ENCODE measurements around the gene STOML1. TPM values are rescaled to one million over a fixed set of nuclear protein-coding genes. Genes with fewer than 3 reads are reported as not detected.

Gene STOML1
- 20.4 and 21.9 TPM in 2 replicates for total RNA-seq

GRCh38 chr15:73991726-73992593 is at the start of gene STOML1:
TSS of gene STOML1 (minus strand) at chr15:73992295. CDS start at chr15:73992223, 72 bp downstream.

GRCh38 chr15:73994413-73994883 is 2.4 kb upstream of the STOML1 start, which contains the start of gene PML:
TSS of gene PML (plus strand) at chr15:73994716. CDS start at chr15:73994813, 97 bp downstream.

Other genes starting within 250 kb of the STOML1 start
- gene INSYN1, start 238.9 kb downstream of the STOML1 start, total RNA-seq = 0.11 and 0.50 TPM in 2 replicates
- gene TBC1D21, start 118.7 kb downstream of the STOML1 start, total RNA-seq = not detected in 2 replicates
- gene LOXL1, start 65.8 kb downstream of the STOML1 start, total RNA-seq = 64.3 and 68.5 TPM in 2 replicates
- gene PML, start 2.4 kb upstream of the STOML1 start, total RNA-seq = 25.0 and 27.9 TPM in 2 replicates
- gene GOLGA6A, start 90.3 kb upstream of the STOML1 start, total RNA-seq = under 0.01 TPM in 1 of 2 replicates, not detected in the other
- under 0.01 and 0.25 TPM in 2 replicates for gene ISLR2, start 138.3 kb upstream of the STOML1 start, total RNA-seq
- gene ISLR, start 181.4 kb upstream of the STOML1 start, total RNA-seq = 30.2 and 39.7 TPM in 2 replicates
- 3.9 and 4.5 TPM in 2 replicates for gene STRA6, start 210.5 kb upstream of the STOML1 start, total RNA-seq
- 0.12 and 0.22 TPM in 2 replicates for gene CCDC33, start 244.0 kb upstream of the STOML1 start, total RNA-seq

All from uterine smooth muscle cell (primary cell).